GM23338 (cell line): Measurements from ENCODE around the gene EFR3B. TPM values are rescaled to one million over a fixed set of nuclear protein-coding genes. Genes with fewer than 3 reads are reported as not detected.
A peak's percentile ranks its signal among the peaks of the same experiment; 100 is the strongest.

ENCODE experiments used
- ATAC-seq: fragments of 200-7000 bp; cut with Tn5 transposase; 3 replicates; pipeline ENCODE4 v1.9.1; 2020
- DNase-seq: peaks from one replicate; pipeline ENCODE4 v3.0.0-alpha.2; 2015; ENCODE audit warnings: low spot score
- H2AFZ ChIP-seq: fragments of 200-600 bp; sonication (generic); 2 replicates; pipeline ENCODE4 v1.8.0; 2016; ENCODE audit warnings: antibody characterized with exemption, mild to moderate bottlenecking, moderate library complexity
- H3F3A ChIP-seq: fragments of 200-600 bp; sonication (generic); replicated peaks from 2 replicates; pipeline ENCODE4 v1.8.0; 2017; ENCODE audit warnings: antibody characterized with exemption, mixed run types, low read depth
- H3K27ac ChIP-seq: fragments of 200-600 bp; sonication (generic); 2 replicates; pipeline ENCODE4 v1.6.1; 2016; ENCODE audit warnings: low read depth
- H3K27me3 ChIP-seq: fragments of 200-600 bp; sonication (generic); 2 replicates; pipeline ENCODE4 v1.8.0; 2016; ENCODE audit warnings: mild to moderate bottlenecking, mixed run types, moderate library complexity; ENCODE audit not compliant: insufficient read depth
- H3K36me3 ChIP-seq: fragments of 200-600 bp; sonication (generic); 2 replicates; pipeline ENCODE4 v1.8.0; 2016; ENCODE audit warnings: mild to moderate bottlenecking; ENCODE audit not compliant: insufficient read depth
- H3K4me1 ChIP-seq: fragments of 200-600 bp; sonication (generic); 2 replicates; pipeline ENCODE4 v1.8.0; 2016; ENCODE audit warnings: mild to moderate bottlenecking, moderate library complexity; ENCODE audit not compliant: insufficient read depth
- H3K4me2 ChIP-seq: fragments of 200-600 bp; sonication (generic); 2 replicates; pipeline ENCODE4 v1.7.1; 2017; ENCODE audit warnings: mixed run types
- H3K4me3 ChIP-seq: fragments of 200-600 bp; sonication (generic); 2 replicates; pipeline ENCODE4 v1.6.1; 2016; ENCODE audit warnings: mixed run types
- H3K79me2 ChIP-seq: fragments of 200-600 bp; sonication (generic); replicated peaks from 2 replicates; pipeline ENCODE4 v1.8.0; 2017; ENCODE audit warnings: mild to moderate bottlenecking; ENCODE audit not compliant: insufficient read depth
- H3K9me2 ChIP-seq: fragments of 200-600 bp; sonication (generic); 2 replicates; pipeline ENCODE4 v1.8.0; 2017; ENCODE audit not compliant: insufficient read depth
- H4K20me1 ChIP-seq: fragments of 200-600 bp; sonication (generic); replicated peaks from 2 replicates; pipeline ENCODE4 v1.8.0; 2017; ENCODE audit warnings: mild to moderate bottlenecking; ENCODE audit not compliant: insufficient read depth
- H3K27ac Mint-ChIP-seq: 2 replicates; pipeline ENCODE4 v1.8.0; 2020; ENCODE audit warnings: inconsistent platforms, mild to moderate bottlenecking, moderate library complexity, mixed read lengths
- H3K27me3 Mint-ChIP-seq: 3 replicates; pipeline ENCODE4 v1.8.0; 2022; ENCODE audit warnings: low read depth, mild to moderate bottlenecking, moderate library complexity, mixed read lengths, inconsistent platforms; ENCODE audit not compliant: insufficient read depth, poor library complexity
- H3K36me3 Mint-ChIP-seq: 3 replicates; pipeline ENCODE4 v1.8.0; 2021; ENCODE audit warnings: low read depth, mild to moderate bottlenecking, inconsistent platforms, moderate library complexity, mixed read lengths
- H3K4me1 Mint-ChIP-seq: 3 replicates; pipeline ENCODE4 v1.8.0; 2020; ENCODE audit warnings: mild to moderate bottlenecking, inconsistent platforms, mixed read lengths
- H3K4me3 Mint-ChIP-seq: 3 replicates; pipeline ENCODE4 v1.8.0; 2021; ENCODE audit warnings: moderate library complexity, mild to moderate bottlenecking, inconsistent platforms, mixed read lengths
- H3K9me3 Mint-ChIP-seq: 3 replicates; pipeline ENCODE4 v1.8.0; 2020; ENCODE audit warnings: moderate library complexity, mild to moderate bottlenecking, inconsistent platforms, mixed read lengths
- CREB1 ChIP-seq: fragments of 250-450 bp; sonication (Bioruptor Pico); IDR thresholded peaks from 2 replicates; pipeline ENCODE4 v1.5.0; 2020; ENCODE audit warnings: low read depth, mild to moderate bottlenecking, moderate library complexity
- ETS1 ChIP-seq: IDR thresholded peaks from 2 replicates; pipeline ENCODE4 v1.6.1; 2016; ENCODE audit warnings: antibody characterized with exemption
- EZH2phosphoT487 ChIP-seq: fragments of 200-600 bp; sonication (generic); IDR thresholded peaks from one replicate; pipeline ENCODE4 v1.8.1; 2018; ENCODE audit warnings: antibody characterized with exemption; ENCODE audit not compliant: unreplicated experiment
- JUNB ChIP-seq: IDR thresholded peaks from one replicate; pipeline ENCODE4 v1.6.1; 2016; ENCODE audit warnings: antibody characterized with exemption; ENCODE audit not compliant: unreplicated experiment
- NANOG ChIP-seq: IDR thresholded peaks from 2 replicates; pipeline ENCODE4 v1.6.1; 2016; ENCODE audit warnings: antibody characterized with exemption, borderline replicate concordance
- POLR2AphosphoS5 ChIP-seq: IDR thresholded peaks from 2 replicates; pipeline ENCODE4 v1.6.1; 2016; ENCODE audit warnings: antibody characterized with exemption, low read depth
- STAT1 ChIP-seq: IDR thresholded peaks from one replicate; pipeline ENCODE4 v1.6.1; 2016; ENCODE audit warnings: antibody characterized with exemption; ENCODE audit not compliant: unreplicated experiment
- ZNF114 ChIP-seq: fragments of 250-450 bp; sonication (Bioruptor Pico); IDR thresholded peaks from 2 replicates; pipeline ENCODE4 v1.5.0; 2020; ENCODE audit warnings: mild to moderate bottlenecking, moderate library complexity
- ZNF331 ChIP-seq: fragments of 250-450 bp; sonication (Bioruptor Pico); IDR thresholded peaks from 2 replicates; pipeline ENCODE4 v1.5.0; 2020; ENCODE audit warnings: low read depth, mild to moderate bottlenecking, moderate library complexity
- polyA plus RNA-seq: library from polyadenylated mRNA; unstranded; fragments of >200 nt; fragmentation: Nextera tagmentation; extraction: Ambion mirVana; gene quantifications from 2 replicates; pipeline ENCODE4 v1.2.1, GENCODE V29; 2016
- total RNA-seq: library from RNA; depleted of rRNA; stranded (reverse); fragments of >200 nt; shearing (Covaris generic); gene quantifications from 2 replicates; pipeline ENCODE4 v1.2.3, GENCODE V29; 2014
- TF ChIP-seq, protein P1 (sequence below), 2 experiments: fragments of 200-600 bp in 1 of 2; sonication (generic) in 1 of 2; conservative IDR thresholded peaks; 2 replicates each; pipeline versions ENCODE4 v1.5.1 to v1.6.1; 2016 to 2017; ENCODE audit warnings: antibody characterized with exemption in 2 of 2, low read depth in 2 of 2, mild to moderate bottlenecking in 2 of 2, moderate library complexity in 1 of 2
- TF ChIP-seq, protein P2 (sequence below): IDR thresholded peaks from one replicate; pipeline ENCODE4 v1.6.1; 2018; ENCODE audit warnings: antibody characterized with exemption; ENCODE audit not compliant: unreplicated experiment

Gene EFR3B
- total and polyA plus RNA-seq, 2 experiments from 2014 or later: 3.3 to 10.7 TPM

- H3K4me3 Mint-ChIP-seq: no peak overlapping the region
- Histone ChIP-seq H3K4me1 (no peaks in the 10 kb centered on the region), H3K4me3 (no peak overlapping the region), H3K79me2 (no peaks in the 10 kb centered on the region), H4K20me1 (no peaks in the 10 kb centered on the region), H3K27ac (no peak overlapping the region), H2AFZ (peak overlapping the region; percentile 89; the same call in 1 of the 2 replicates), H3K36me3 (no peaks in the 10 kb centered on the region), H3K4me2 (no peak overlapping the region), H3K9me2 (no peaks in the 10 kb centered on the region), H3K27me3 (no peaks in the 10 kb centered on the region), H3F3A (peaks cover 4% of the 10 kb centered on the region; the same call in 1 of the 2 replicates)
- H3K27ac Mint-ChIP-seq: no peak overlapping the region; the same call in 1 of the 2 replicates
- ATAC-seq: no peak
- DNase-seq: peak; percentile 39
- TF ChIP-seq ZNF114 (CRISPR knock-in tag): no peak
- no peaks in the 10 kb centered on the region for H3K9me3 Mint-ChIP-seq
- peaks cover 14% of the 10 kb centered on the region for H3K27me3 Mint-ChIP-seq
- H3K4me1 Mint-ChIP-seq: peaks cover 5% of the 10 kb centered on the region; the same call in 2 of the 3 replicates
- no peaks in the 10 kb centered on the region for H3K36me3 Mint-ChIP-seq
Observed at GRCh38 chr2:25197336-25198208, 155.7 kb downstream of the EFR3B start.

- Mint-ChIP-seq H3K4me3 (no peak overlapping the region), H3K36me3 (no peaks in the 10 kb centered on the region), H3K4me1 (peaks cover 5% of the 10 kb centered on the region; the same call in 2 of the 3 replicates), H3K27ac (no peak overlapping the region), H3K9me3 (no peaks in the 10 kb centered on the region), H3K27me3 (peaks cover 14% of the 10 kb centered on the region)
- H3K4me2 ChIP-seq: no peak overlapping the region
- no peaks in the 10 kb centered on the region for H3K27me3 ChIP-seq
- no peak for ATAC-seq
- H3K79me2 ChIP-seq: no peaks in the 10 kb centered on the region
- no peaks in the 10 kb centered on the region for H3K9me2 ChIP-seq
- H3F3A ChIP-seq: peaks cover 4% of the 10 kb centered on the region; the same call in 1 of the 2 replicates
- no peaks in the 10 kb centered on the region for H3K4me1 ChIP-seq
- no peak overlapping the region for H3K4me3 ChIP-seq
- H3K36me3 ChIP-seq: no peaks in the 10 kb centered on the region
- DNase-seq: no peak
- peak overlapping the region; percentile 89; the same call in 1 of the 2 replicates for H2AFZ ChIP-seq
- no peaks in the 10 kb centered on the region for H4K20me1 ChIP-seq
- H3K27ac ChIP-seq: no peak overlapping the region
- no peak for TF ChIP-seq NANOG
- no peak for TF ChIP-seq ZNF114 (CRISPR knock-in tag)
- no peak for TF ChIP-seq ZNF331 (CRISPR knock-in tag)
- TF ChIP-seq JUNB: no peak
- no peak for TF ChIP-seq ETS1
- no peak for TF ChIP-seq CREB1 (CRISPR knock-in tag)
- no peak for TF ChIP-seq STAT1
- TF ChIP-seq, protein P1, sequence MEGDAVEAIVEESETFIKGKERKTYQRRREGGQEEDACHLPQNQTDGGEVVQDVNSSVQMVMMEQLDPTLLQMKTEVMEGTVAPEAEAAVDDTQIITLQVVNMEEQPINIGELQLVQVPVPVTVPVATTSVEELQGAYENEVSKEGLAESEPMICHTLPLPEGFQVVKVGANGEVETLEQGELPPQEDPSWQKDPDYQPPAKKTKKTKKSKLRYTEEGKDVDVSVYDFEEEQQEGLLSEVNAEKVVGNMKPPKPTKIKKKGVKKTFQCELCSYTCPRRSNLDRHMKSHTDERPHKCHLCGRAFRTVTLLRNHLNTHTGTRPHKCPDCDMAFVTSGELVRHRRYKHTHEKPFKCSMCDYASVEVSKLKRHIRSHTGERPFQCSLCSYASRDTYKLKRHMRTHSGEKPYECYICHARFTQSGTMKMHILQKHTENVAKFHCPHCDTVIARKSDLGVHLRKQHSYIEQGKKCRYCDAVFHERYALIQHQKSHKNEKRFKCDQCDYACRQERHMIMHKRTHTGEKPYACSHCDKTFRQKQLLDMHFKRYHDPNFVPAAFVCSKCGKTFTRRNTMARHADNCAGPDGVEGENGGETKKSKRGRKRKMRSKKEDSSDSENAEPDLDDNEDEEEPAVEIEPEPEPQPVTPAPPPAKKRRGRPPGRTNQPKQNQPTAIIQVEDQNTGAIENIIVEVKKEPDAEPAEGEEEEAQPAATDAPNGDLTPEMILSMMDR (conservative IDR thresholded peaks at IDR 0.05; ENCODE audit: low read depth in 2 of 2): no peak
- no peak for TF ChIP-seq EZH2phosphoT487
- TF ChIP-seq POLR2AphosphoS5: no peak
- TF ChIP-seq, protein P2, sequence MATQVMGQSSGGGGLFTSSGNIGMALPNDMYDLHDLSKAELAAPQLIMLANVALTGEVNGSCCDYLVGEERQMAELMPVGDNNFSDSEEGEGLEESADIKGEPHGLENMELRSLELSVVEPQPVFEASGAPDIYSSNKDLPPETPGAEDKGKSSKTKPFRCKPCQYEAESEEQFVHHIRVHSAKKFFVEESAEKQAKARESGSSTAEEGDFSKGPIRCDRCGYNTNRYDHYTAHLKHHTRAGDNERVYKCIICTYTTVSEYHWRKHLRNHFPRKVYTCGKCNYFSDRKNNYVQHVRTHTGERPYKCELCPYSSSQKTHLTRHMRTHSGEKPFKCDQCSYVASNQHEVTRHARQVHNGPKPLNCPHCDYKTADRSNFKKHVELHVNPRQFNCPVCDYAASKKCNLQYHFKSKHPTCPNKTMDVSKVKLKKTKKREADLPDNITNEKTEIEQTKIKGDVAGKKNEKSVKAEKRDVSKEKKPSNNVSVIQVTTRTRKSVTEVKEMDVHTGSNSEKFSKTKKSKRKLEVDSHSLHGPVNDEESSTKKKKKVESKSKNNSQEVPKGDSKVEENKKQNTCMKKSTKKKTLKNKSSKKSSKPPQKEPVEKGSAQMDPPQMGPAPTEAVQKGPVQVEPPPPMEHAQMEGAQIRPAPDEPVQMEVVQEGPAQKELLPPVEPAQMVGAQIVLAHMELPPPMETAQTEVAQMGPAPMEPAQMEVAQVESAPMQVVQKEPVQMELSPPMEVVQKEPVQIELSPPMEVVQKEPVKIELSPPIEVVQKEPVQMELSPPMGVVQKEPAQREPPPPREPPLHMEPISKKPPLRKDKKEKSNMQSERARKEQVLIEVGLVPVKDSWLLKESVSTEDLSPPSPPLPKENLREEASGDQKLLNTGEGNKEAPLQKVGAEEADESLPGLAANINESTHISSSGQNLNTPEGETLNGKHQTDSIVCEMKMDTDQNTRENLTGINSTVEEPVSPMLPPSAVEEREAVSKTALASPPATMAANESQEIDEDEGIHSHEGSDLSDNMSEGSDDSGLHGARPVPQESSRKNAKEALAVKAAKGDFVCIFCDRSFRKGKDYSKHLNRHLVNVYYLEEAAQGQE: no peak
Observed at GRCh38 chr2:25198209-25198525, 156.3 kb downstream of the EFR3B start.
